Activated T-helper 1 cell treated with Interleukin-2 at 50 U/mL for 16 hours (primary cell): ENCODE measurements around the gene SMAD3.

Experiments used
- DNase-seq: peaks from one replicate; pipeline ENCODE4 v3.0.0-alpha.2; 2020; ENCODE audit warnings: low read depth

Gene SMAD3

DNA sequence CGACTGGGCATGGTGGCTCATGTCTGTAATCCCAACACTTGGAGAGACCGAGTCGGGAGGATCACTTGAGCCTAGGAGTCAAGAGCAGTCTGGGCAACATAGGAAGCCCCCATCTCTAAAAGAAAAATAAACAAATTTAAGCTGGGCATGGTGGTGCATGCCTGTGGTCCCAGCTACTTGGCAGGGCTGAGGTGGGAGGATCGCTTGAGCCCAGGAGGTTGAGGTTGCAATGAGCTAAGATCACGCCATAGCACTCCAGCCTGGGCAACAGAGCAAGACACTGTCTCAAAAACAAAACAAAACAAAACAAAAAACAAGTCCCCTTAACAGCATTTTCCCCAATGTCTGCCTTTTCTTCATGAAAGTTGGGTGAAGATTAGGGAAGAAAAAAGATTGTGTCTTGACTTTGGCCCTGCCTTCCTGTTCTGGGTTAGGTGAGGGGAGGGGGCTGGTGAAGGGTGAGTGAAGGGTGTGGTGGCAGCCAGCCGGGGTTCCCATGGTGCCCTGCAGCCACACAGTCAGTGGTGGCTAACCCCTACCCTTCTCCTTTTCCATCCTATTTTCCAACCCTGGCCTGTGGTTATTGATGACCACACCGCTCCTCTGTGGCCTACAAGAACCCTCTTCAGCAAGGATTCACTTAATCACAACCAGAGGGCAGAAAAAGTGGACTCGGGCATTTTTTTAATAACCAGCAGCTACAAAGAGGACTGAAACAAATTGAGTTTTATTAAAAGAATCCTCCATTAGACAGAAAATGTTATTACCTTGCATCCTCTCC lies 28.4 kb upstream of the SMAD3 start:
- DNase-seq = no peak

DNA sequence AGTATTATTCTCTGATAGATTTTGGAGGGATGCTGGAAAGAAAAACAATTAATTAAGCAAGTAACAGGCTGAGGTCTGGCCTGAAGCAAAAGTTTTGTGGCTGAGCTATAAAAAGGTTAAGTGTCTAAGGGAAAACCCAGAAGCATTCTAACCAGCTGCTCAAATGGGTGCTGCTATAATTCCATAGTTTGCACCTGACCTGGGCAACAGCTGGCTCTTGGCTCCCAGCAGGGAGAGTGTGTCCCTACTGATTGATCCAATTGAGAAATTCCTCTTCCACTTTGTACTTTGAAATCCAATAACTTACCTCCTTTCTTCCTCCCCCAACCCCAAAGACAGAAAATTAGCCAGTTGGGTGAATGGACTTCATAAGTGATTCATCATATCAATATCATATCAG lies 27.7 kb upstream of the SMAD3 start:
- no peak for DNase-seq

DNA sequence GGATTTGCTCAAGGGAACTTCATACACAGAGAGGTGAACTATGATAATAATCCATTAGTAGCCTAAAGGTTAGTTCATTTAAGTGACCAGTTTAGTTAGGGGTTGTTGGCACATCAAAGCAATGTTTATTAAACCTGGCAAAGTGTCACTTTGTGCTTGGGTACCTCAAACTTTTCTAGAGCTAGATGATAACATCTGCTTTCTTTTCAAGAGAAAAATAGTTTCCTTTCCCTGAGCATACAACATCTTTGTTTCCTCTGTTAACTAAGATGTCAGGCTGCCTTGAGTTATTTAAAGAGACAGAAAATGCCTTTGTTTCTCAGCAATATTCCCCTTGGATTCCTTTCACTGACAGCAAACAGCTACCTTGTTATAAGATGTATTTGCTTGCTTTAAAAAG lies 26.7 kb upstream of the SMAD3 start:
- no peak for DNase-seq

DNA sequence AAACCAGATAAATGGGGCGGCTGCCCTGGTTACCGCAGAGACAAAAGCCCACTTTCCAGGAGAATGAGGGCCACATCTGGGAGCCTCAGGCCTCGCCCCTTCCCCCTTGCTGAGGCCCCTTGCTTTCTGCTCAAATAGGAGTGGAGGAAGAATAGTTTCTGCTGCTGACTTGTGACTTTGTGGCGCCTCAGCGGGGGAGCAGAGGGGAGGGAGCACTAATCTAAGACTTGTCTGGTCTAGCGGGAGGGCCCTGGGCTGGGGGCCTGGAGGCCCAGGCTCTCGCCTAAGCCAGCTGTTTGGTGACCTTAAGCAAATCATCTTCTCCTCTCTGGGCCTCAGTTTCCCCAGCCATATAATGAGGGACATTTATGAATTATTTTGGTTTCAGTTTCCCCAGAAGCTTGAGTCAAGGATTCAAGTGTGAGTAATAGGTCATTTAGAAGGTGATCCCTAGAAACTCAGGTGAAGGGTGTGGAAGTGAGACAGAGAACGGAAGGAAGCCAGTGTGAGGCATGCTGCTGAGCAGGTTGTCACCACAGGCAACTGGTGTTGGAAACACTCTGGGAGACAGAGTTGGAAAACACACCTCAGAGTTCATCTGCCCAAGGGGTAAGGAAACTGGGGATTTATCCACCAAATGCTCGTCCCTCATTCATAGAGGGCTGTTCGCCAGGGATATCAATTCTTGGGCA lies 25.9 kb upstream of the SMAD3 start:
- no peak for DNase-seq

DNA sequence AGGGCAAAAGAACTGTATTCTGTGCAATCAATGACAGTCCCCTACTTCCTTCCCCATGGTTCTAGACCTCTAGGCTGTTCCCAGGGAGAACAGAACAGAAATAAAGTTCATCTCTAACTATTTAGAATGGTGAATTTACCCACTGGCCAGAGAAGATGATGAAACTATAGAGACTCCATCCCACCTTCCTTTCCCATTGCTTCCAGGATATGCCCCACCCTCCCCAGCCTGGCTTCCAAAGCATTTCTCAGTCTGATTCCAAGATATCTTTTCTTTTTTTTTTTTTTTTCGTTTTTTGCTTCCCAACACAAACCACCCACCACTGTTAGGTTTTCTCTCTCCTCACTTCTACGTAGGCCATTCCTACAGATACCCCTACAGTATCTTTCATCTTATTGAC lies 25.1 kb upstream of the SMAD3 start:
- DNase-seq = no peak

DNA sequence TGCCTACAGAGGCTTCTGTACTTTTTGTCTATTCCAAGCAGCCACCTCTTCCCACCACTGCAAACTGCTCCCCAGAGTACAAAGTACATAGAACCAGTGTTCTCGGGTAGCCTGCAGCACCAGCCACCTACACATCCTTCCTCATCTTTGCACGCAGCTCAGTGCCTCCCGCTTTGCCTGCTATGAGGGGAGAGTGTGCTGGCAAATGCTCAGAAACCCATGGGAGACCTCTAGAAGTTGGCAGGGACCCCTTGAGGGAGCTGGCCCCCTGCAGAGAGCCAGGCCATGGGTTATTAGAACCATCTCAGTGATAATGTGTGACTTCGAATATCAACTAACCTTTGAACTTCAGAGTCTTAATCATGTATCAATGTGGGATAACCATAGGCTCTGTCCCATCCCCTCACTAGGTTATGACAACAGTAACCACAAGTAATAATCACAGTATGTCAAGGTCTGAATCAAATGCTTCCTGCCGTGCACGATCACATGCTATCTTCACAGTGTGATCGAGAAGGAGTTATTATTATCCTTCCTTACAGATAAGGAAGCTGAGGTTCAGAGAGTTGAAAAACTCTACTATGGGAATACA lies 22.8 kb upstream of the SMAD3 start:
- DNase-seq = no peak

DNA sequence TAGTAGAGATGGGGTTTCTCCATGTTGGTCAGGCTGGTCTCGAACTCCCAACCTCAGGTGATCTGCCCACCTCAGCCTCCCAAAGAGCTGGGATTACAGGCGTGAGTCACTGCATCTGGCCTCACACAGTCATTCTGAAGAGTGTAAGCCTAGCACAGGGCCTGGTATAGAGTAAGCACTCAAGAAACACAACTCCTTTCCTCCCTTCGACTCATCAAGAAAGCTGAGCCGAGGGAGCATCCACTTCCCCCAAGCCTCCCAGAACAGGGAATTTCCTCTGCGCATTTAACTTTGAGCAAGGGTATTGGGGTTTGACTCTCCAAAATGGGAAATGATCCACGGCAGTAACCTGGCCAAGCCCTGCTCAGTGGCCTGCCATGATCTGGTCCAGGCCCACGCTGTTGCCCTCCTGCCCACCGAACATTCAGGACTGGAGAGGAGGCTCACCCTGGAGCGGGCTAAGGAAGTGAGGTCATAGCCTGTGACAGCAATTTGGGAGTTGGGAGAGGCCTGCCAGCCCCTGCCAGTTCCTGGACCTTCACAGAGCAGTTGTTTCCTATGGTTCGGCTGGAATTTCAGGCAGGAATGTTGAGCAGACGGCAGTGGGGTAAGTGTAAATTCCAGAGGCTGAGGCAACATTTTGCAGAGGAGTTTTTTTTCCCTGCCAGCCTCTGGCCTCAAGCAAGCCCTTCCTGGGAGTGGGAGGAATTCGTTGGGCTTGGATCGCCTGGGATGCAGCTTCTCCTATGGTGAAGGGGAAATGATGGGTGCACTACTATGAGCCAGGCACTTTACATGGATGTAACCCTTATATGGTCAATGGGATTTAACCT lies 21.2 kb upstream of the SMAD3 start:
- DNase-seq = no peak

DNA sequence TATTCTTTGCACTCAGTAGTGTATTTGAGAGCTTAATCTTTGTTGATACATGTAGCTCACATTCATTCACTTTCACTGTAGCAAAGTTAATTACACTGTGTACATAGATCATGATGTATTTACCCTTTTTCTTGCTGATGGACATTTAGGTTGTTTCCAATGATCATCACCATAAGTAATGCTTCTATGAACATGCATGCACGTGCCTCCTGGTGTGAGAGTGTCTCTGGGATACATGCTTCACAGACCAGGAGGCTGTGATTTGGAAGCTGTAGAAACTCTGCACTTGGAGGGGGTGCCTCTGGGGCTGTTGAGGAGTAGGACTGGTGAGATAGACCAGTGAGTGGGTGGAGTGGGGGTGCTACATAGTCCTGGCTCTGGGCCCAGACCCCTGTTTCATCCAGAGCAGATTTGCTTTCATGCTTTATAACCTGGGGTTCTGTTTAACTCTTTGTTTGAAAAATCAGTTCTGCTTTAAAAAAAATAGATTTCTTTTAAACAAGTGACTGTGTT lies 18.2 kb upstream of the SMAD3 start:
- DNase-seq = no peak

DNA sequence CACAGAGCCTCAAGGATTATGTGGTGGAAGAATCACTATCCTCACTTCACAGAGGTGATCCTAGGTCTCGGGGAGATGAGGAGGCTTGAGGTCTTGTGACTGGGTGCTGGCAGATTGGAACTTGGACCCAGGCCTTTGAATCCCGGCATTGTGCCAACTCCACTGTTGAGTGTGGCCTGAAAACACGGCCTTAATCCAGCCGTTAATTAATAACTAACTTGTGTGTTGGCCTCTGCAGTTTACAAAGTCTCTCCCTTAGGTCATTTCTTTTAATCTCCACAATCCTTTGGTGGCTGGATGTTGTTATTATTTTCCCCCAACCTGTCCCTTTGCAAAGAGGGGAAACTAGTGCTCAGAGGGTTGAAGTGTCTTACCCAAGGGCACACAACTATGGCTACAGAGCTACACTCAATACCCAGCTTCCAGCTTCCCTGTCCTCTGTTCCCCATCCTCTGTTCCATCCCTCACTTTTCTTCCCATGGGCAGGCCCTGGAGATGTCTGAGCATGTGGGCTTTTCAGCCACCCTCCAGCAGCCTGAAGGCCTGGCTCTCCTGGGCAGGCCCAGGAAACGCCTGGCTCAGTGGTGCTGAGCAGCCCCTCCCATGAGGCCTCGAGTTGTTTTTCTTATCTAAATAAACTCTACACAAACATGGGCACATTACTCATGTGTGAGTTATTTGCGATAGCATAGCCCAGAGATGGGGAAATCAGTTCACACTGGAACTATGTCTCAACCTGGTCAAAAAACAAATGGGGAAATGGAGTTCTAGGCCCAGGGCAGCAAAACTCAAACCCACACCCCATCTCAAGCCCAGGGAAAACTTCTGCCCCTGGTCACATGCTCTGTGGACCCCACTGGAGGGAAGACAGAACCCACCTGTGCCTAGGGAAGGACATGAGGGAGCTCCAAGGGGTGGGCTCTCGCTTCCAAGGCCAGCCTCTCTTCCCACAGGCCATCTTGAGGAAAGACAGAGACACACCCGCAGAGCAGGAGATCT lies 16.8 kb upstream of the SMAD3 start:
- no peak for DNase-seq

DNA sequence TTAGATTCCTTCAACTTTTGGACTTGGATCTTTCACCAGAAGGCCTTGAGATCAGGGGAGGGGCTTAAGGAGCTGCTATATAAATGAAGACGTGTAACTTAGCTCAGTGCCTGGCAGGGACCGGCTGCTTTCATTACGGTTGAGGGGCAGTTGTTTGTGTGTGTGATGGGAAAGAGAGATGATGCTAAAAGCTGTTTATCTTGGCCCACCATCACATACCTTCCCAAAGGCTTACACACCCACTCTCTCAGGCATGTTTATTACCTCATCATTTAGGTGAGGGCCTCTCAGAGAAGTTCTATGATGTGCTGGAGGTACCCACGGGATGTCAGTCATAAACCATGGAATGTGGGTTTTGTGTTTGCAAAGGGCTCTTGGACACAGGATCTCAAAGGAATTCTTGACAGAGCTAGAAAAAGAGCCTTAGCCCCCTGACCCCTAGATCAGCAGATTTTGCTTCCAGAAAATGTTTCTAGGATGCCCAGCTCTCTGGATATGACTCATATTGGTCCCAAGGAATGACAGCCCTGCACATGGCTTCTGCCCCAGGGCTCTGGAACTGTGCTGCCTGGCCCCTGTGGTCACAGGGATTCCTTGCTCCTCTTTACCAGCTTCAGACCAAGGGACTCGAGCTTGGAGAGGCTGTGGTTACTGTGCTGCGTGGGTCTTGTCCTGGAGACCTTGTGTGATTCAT lies 15.9 kb upstream of the SMAD3 start:
- DNase-seq = no peak

DNA sequence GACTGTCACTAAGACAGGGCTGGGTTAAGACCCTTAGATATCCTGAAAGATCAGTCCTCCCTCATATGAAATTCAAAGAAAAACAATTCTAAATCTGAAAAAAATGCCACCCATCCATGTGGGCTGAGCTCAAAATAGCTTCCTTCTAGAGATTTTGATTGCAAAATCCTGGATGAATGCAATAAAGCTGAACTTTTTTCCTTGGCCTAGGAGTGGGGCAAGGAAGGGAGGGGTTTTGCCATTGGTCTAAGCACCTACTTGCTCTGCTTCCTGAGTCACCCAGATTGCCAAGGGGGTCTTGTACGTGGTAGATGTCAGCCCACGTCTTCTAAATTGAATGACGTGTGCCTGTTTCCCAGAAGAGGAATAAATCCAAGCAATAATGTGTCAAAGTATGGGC lies 15.3 kb upstream of the SMAD3 start:
- no peak for DNase-seq

DNA sequence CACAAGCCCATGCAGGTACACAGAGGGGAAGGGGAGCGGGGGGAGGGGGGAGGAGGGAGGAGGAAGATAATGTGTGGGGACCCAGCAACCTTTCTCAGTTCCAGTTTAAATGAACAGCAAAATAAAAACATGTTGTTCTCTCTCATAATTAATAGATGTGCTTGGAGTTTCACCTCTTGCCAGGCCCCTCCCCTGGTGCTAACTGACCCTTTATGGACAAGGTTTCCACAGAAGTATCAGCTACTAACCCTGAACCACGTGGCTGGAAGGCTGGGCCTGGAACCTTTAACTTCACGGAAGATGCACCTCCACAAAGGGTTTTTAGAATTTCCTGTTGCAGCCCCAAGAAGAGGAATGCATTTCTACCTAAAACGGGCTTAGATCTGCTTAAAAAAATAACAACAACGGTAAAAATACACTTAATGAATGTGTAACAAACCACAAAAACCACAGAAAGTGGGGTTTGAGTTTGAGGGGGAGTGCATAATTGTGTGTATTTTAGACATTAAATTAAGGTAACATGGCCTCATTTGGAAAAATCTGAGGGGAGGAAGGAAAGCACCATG lies 14.8 kb upstream of the SMAD3 start:
- DNase-seq = no peak

DNA sequence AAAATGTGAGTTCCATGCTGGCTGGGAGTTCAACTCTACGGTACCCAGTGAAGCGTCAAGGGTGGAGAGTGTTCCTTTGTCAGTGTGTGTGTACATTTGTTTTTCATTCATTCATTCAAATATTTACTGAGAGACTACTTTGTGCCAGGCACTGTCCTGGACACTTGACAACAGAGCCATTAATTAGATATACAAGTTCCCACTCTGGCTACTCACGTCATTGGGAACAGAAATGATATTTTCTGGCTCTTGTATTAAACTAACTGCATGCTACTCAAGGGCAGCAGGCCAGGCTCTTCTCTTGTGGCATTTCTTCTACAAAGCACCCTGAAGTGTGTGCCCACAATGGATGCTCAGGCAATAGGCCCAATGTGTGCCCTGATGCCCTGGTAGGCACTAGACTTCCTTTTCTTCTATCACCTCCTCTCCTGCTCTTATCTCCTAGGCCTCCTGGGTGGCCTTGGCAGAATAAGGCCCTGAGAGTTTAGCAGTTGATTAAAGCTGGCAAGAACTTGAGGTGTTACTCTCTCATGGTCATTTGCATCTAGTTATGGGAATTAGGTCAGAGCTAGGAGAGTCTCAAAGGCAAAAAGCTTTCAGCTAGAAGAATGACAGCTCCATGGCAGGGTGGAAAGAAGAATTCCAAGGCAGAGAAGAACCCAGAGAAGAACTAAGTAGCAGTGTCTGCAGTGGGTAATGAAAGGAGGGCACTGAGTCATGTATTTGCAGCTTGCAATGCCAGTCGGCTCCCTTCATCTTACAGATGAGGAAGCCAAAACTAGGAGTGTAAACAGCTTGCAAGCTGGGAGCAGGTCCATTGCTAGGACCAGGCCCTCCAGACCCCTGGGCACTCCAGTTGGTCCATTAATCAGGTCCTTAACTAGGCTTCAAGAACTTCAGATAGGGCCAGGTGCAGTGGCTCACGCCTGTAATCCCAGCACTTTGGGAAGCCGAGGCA lies 14.0 kb upstream of the SMAD3 start:
- DNase-seq = no peak

DNA sequence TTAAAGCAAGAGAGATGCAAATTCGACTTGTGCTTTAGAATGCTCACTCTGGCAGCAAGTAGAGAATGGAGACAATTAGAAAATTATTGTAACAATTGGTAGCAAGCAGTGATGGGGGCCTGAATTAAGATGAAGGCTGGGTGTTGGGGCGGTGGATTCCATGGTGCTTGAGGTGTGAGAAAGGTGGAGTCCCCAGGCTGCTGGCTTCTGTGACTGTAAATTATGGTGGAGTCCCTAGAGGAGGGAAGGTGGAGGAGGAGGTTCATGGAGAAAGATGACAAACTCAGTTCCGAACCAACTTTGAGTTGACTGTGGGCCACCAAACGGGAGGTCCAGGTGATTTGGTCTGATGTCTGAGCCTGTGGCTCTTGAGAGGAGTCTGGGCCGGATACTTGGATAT lies 10.7 kb upstream of the SMAD3 start:
- no peak for DNase-seq

DNA sequence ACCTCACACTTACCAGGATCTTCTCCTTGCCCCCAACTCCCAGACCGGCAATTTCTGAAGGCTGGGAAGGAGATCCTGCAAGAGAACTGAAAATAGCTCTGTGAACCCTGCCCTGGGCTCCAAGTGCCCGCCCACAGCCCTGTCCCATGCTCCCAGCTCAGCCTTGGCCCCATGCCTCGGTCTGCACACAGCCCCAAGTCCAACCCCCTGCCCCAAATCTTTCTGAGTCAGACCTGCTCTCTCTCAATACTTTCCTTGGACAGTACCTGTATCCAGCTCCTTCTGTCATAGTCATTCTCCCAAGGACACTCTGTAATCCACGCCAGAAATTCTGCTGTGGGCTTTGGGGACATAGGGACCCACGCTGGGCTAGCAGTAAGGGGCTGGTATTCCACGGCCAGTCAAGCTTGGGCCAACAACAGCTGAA lies 6.3 kb upstream of the SMAD3 start:
- DNase-seq = no peak

DNA sequence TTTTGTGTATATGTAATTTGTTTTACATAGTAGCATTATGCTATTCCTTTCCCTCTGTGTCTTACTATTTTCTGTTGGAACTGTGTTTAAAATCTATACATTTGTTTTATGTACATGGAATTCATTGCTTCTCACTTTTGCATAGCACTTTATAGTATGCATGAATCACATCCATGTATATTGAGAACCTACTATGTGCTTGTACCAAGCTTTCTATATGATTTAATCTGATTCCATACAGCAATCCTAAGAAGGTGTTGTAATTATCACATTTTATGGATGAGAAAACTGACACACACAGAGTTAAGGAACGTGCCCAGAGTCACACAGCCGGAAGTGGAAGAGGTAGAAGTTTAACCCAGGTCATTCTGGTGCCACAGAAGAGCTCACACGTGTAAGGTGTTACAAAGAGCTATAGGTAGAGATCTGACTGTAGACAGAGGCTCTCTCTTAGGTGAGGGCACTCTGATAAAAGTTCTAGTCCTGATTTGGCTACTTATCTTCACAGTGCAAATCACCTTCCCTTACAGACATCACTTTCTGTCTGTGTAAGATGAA lies 3.5 kb upstream of the SMAD3 start:
- no peak for DNase-seq

DNA sequence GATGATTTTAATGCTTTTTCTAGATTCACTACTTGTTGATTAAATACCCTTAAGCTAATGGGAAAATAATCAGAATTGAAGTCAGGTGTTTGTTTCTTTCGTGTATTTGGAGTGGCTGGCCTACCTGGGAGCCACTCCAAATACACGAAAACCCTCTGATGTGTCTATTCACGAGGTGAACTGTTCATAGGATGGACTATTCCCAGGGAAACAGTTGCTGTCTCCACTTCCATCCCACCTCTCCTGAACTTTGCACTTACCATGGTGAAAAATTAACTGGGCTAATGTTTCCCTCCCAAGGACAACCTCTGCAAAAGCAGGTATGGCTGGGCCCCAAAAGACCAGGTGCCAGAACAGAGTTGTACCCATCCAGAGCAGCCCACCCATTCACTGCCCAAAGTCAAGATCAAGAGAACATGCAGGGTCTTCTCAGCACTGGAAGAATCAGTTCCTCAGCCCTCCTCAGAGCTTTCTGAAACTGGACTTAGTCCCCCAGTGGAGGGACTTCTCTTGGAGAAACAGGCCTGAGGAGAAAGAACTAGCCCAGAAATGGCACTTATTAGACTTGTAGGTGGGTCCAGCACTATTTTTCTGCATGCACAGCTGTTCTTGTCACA lies 2.9 kb upstream of the SMAD3 start:
- no peak for DNase-seq
